GM12892 (cell line): Measurements from ENCODE around the gene CNOT10.

Experiments used
- DNase-seq: peaks from one replicate; pipeline ENCODE4 v3.0.0; 2011; ENCODE audit not compliant: insufficient read length
- FAIRE-seq: peaks from 2 replicates; lab custom pipeline; 2011; peaks lifted over from hg19 to GRCh38; lab: Jason Lieb, UNC
- POLR2A ChIP-seq: IDR thresholded peaks from 2 replicates; pipeline ENCODE4 v1.6.1; 2011; ENCODE audit warnings: low read depth, low read length, control low read depth
- POLR2AphosphoS5 ChIP-seq: IDR thresholded peaks from 2 replicates; pipeline ENCODE4 v1.6.1; 2011; ENCODE audit warnings: low read depth, low read length, control low read depth
- TAF1 ChIP-seq: IDR thresholded peaks from 2 replicates; pipeline ENCODE4 v1.6.1; 2011; ENCODE audit warnings: low read depth, mild to moderate bottlenecking, control low read depth, low read length, borderline replicate concordance

The CNOT10 gene

GRCh38 chr3:32675164-32675563 is 9.8 kb upstream of the CNOT10 start:
- no peak for DNase-seq
- FAIRE-seq = no peak
- TF ChIP-seq POLR2A = no peak
- TF ChIP-seq POLR2AphosphoS5 = no peak
- TF ChIP-seq TAF1 = no peak

- no peak for TF ChIP-seq POLR2A
- no peak for TF ChIP-seq TAF1
- TF ChIP-seq POLR2AphosphoS5 = no peak
- DNase-seq (no peak), FAIRE-seq (no peak)
Measured at GRCh38 chr3:32675650-32676049, 9.3 kb upstream of the CNOT10 start.

- FAIRE-seq (no peak), DNase-seq (no peak)
Measured at GRCh38 chr3:32681811-32682210, 3.2 kb upstream of the CNOT10 start.

GRCh38 chr3:32684029-32684799 is 774 bp upstream of the CNOT10 start:
- no peak for TF ChIP-seq POLR2AphosphoS5
- TF ChIP-seq TAF1 = no peak
- TF ChIP-seq POLR2A = no peak
- DNase-seq (no peak), FAIRE-seq (no peak)

More at GRCh38 chr3:32681811-32682210, 3.2 kb upstream of the CNOT10 start:
- TF ChIP-seq POLR2A = no peak

GRCh38 chr3:32685543-32686185 is 676 bp downstream of the CNOT10 start:
- no peak for TF ChIP-seq POLR2A
- TF ChIP-seq TAF1 = no peak
- no peak for TF ChIP-seq POLR2AphosphoS5
- DNase-seq (peak; percentile 13), FAIRE-seq (peak; percentile 5)

GRCh38 chr3:32686713-32687112 is 1.7 kb downstream of the CNOT10 start:
- no peak for FAIRE-seq
- DNase-seq = no peak
- TF ChIP-seq POLR2A (no peak), POLR2AphosphoS5 (no peak), TAF1 (no peak)

- no peak for FAIRE-seq
- DNase-seq = no peak
- TF ChIP-seq POLR2A (no peak), TAF1 (no peak), POLR2AphosphoS5 (no peak)
Measured at GRCh38 chr3:32691847-32692246, 6.9 kb downstream of the CNOT10 start.

- TF ChIP-seq POLR2A (no peak), POLR2AphosphoS5 (no peak), TAF1 (no peak)
- no peak for DNase-seq
- no peak for FAIRE-seq
Measured at GRCh38 chr3:32696523-32696922, 11.5 kb downstream of the CNOT10 start.

GRCh38 chr3:32698506-32698905 is 13.5 kb downstream of the CNOT10 start:
- DNase-seq (no peak), FAIRE-seq (no peak)
- TF ChIP-seq TAF1 (no peak), POLR2A (no peak), POLR2AphosphoS5 (no peak)

- TF ChIP-seq TAF1 (no peak), POLR2A (no peak), POLR2AphosphoS5 (no peak)
- FAIRE-seq (no peak), DNase-seq (no peak)
Measured at GRCh38 chr3:32699429-32699828, 14.4 kb downstream of the CNOT10 start.

- TF ChIP-seq TAF1 (no peak), POLR2A (no peak), POLR2AphosphoS5 (no peak)
- DNase-seq = no peak
- no peak for FAIRE-seq
Measured at GRCh38 chr3:32700244-32700643, 15.3 kb downstream of the CNOT10 start.

- no peak for TF ChIP-seq TAF1
- no peak for TF ChIP-seq POLR2AphosphoS5
- TF ChIP-seq POLR2A = no peak
- DNase-seq = no peak
- peak; percentile 54 for FAIRE-seq
Measured at GRCh38 chr3:32703491-32703972, 18.5 kb downstream of the CNOT10 start.

- TF ChIP-seq TAF1 (no peak), POLR2A (no peak)
- no peak for FAIRE-seq
- no peak for DNase-seq
Measured at GRCh38 chr3:32705232-32705631, 20.2 kb downstream of the CNOT10 start.
